SU-DHL-6 (cell line): ENCODE data around the gene DSN1.

ENCODE experiments used
- H2AFZ ChIP-seq: fragments of 200-600 bp; sonication (generic); 2 replicates; pipeline ENCODE4 v1.6.1; 2014; ENCODE audit warnings: low read depth, mild to moderate bottlenecking, moderate library complexity, mixed read lengths, antibody characterized with exemption, low read length; ENCODE audit not compliant: severe bottlenecking
- H3F3A ChIP-seq: fragments of 200-600 bp; shearing (Covaris generic); 2 replicates; pipeline ENCODE4 v1.6.0; 2016; ENCODE audit warnings: antibody characterized with exemption, mild to moderate bottlenecking; ENCODE audit not compliant: insufficient read depth
- H3K27ac ChIP-seq: fragments of 200-600 bp; sonication (generic); 2 replicates; pipeline ENCODE4 v1.5.1; 2016; ENCODE audit warnings: low read depth, mild to moderate bottlenecking, low read length, moderate library complexity, mixed read lengths
- H3K27me3 ChIP-seq: fragments of 200-600 bp; sonication (generic), shearing (Covaris generic); 2 replicates; pipeline ENCODE4 v1.6.0; 2014; ENCODE audit warnings: mild to moderate bottlenecking, low read length
- H3K36me3 ChIP-seq: fragments of 200-600 bp; sonication (generic); 2 replicates; pipeline ENCODE4 v1.6.1; 2014; ENCODE audit warnings: mild to moderate bottlenecking, low read length, mixed read lengths
- H3K4me2 ChIP-seq: fragments of 300-600, 200-600 bp; shearing (Covaris generic), sonication (generic); 2 replicates; pipeline ENCODE4 v1.6.0; 2014; ENCODE audit warnings: low read length, low read depth, mild to moderate bottlenecking; ENCODE audit not compliant: poor library complexity, severe bottlenecking
- H3K4me3 ChIP-seq: fragments of 200-600 bp; sonication (generic); 2 replicates; pipeline ENCODE4 v1.5.1; 2014; ENCODE audit warnings: antibody characterized with exemption, low read length, mild to moderate bottlenecking, mixed read lengths; ENCODE audit not compliant: insufficient read depth, poor library complexity, severe bottlenecking
- H3K79me2 ChIP-seq: fragments of 200-600 bp; sonication (generic); 2 replicates; pipeline ENCODE4 v1.6.1; 2014; ENCODE audit warnings: mild to moderate bottlenecking, low read length, moderate library complexity; ENCODE audit not compliant: insufficient read depth
- H3K9ac ChIP-seq: fragments of 200-600 bp; sonication (generic); 2 replicates; pipeline ENCODE4 v1.7.0; 2014; ENCODE audit warnings: mild to moderate bottlenecking, low read length
- H3K9me2 ChIP-seq: fragments of 200-600 bp; sonication (generic); replicated peaks from 2 replicates; pipeline ENCODE4 v1.6.1; 2014; ENCODE audit warnings: low read length; ENCODE audit not compliant: insufficient read depth
- H3K9me3 ChIP-seq: fragments of 200-600 bp; sonication (generic); 2 replicates; pipeline ENCODE4 v1.6.1; 2014; ENCODE audit warnings: low read length, mixed read lengths; ENCODE audit not compliant: insufficient read depth
- H4K20me1 ChIP-seq: fragments of 200-600 bp; sonication (generic); 2 replicates; pipeline ENCODE4 v1.6.1; 2014; ENCODE audit warnings: low read depth, mild to moderate bottlenecking, antibody characterized with exemption, low read length, moderate library complexity, mixed read lengths
- CTCF ChIP-seq: fragments of 200-600 bp; sonication (generic); IDR thresholded peaks from one replicate; pipeline ENCODE4 v1.5.1; 2017; ENCODE audit warnings: antibody characterized with exemption, mild to moderate bottlenecking, low read length, moderate library complexity; ENCODE audit not compliant: insufficient read depth, poor library complexity, severe bottlenecking
- EZH2phosphoT487 ChIP-seq: fragments of 200-600 bp; sonication (generic), shearing (Covaris generic); conservative IDR thresholded peaks from 2 replicates; pipeline ENCODE4 v1.6.1; 2018; ENCODE audit warnings: mild to moderate bottlenecking, antibody characterized with exemption, low read length, moderate library complexity, mixed read lengths

The DSN1 gene

GRCh38 chr20:36736451-36737182 is 36.9 kb downstream of the DSN1 start:
- Histone ChIP-seq H3K9ac (no peak overlapping the region), H3K36me3 (no peaks in the 10 kb centered on the region), H3F3A (peaks cover 6% of the 10 kb centered on the region; the same call in 1 of the 2 replicates), H3K9me3 (no peaks in the 10 kb centered on the region), H3K79me2 (peaks cover 7% of the 10 kb centered on the region; the same call in 1 of the 2 replicates), H3K4me3 (no peak overlapping the region), H3K27me3 (no peaks in the 10 kb centered on the region), H2AFZ (no peak overlapping the region), H3K27ac (no peak overlapping the region), H3K9me2 (no peaks in the 10 kb centered on the region), H4K20me1 (no peaks in the 10 kb centered on the region), H3K4me2 (no peak overlapping the region)
- no peak for TF ChIP-seq EZH2phosphoT487

GRCh38 chr20:36732456-36732855 is 41.1 kb downstream of the DSN1 start:
- H3F3A ChIP-seq, result no peaks in the 10 kb centered on the region
- H2AFZ ChIP-seq, result no peak overlapping the region
- no peak overlapping the region for H3K4me2 ChIP-seq
- no peak overlapping the region for H3K27ac ChIP-seq
- H3K9me2 ChIP-seq, result no peaks in the 10 kb centered on the region
- no peaks in the 10 kb centered on the region for H3K36me3 ChIP-seq
- no peak overlapping the region for H3K9ac ChIP-seq
- H3K9me3 ChIP-seq, result no peaks in the 10 kb centered on the region
- TF ChIP-seq EZH2phosphoT487 (no peak), CTCF (no peak)
- H3K79me2 ChIP-seq, result peaks cover 9% of the 10 kb centered on the region; the same call in 1 of the 2 replicates
- no peaks in the 10 kb centered on the region for H4K20me1 ChIP-seq
- no peak overlapping the region for H3K4me3 ChIP-seq
- H3K27me3 ChIP-seq, result no peaks in the 10 kb centered on the region

- Histone ChIP-seq H3K4me2 (no peak overlapping the region), H2AFZ (no peak overlapping the region), H3K27me3 (no peaks in the 10 kb centered on the region), H3F3A (no peaks in the 10 kb centered on the region), H3K79me2 (peaks cover 7% of the 10 kb centered on the region; the same call in 1 of the 2 replicates), H3K27ac (no peak overlapping the region), H3K9ac (no peak overlapping the region), H3K9me3 (no peaks in the 10 kb centered on the region), H3K36me3 (no peaks in the 10 kb centered on the region), H3K9me2 (no peaks in the 10 kb centered on the region), H3K4me3 (no peak overlapping the region), H4K20me1 (no peaks in the 10 kb centered on the region)
- TF ChIP-seq CTCF, result no peak
- no peak for TF ChIP-seq EZH2phosphoT487
Observed at GRCh38 chr20:36728986-36729385, 44.6 kb downstream of the DSN1 start.

GRCh38 chr20:36726168-36726567 is 47.4 kb downstream of the DSN1 start:
- Histone ChIP-seq H2AFZ (no peak overlapping the region), H3K9me2 (no peaks in the 10 kb centered on the region), H3K4me3 (no peak overlapping the region), H3K4me2 (no peak overlapping the region), H3F3A (no peaks in the 10 kb centered on the region), H3K9me3 (no peaks in the 10 kb centered on the region), H3K36me3 (no peaks in the 10 kb centered on the region), H3K79me2 (peaks cover 9% of the 10 kb centered on the region; the same call in 1 of the 2 replicates), H3K27me3 (no peaks in the 10 kb centered on the region), H4K20me1 (no peaks in the 10 kb centered on the region), H3K9ac (no peak overlapping the region), H3K27ac (no peak overlapping the region)
- no peak for TF ChIP-seq CTCF
- no peak for TF ChIP-seq EZH2phosphoT487
